GM19468 (cell line): ENCODE results near the gene WDCP.
"Not testable (repeated sequence)": the region's sequence is repeated elsewhere in the genome, so short reads cannot be mapped to it uniquely, and the experiment has no call there.

ENCODE experiments used
- ATAC-seq: cut with Tn5 transposase; IDR thresholded peaks from one replicate; pipeline ENCODE4 v1.9.1; 2021; ENCODE audit warnings: mild to moderate bottlenecking, moderate library complexity, moderate number of reproducible peaks; ENCODE audit not compliant: unreplicated experiment; ENCODE audit errors: extremely low read depth

The WDCP gene

DNA sequence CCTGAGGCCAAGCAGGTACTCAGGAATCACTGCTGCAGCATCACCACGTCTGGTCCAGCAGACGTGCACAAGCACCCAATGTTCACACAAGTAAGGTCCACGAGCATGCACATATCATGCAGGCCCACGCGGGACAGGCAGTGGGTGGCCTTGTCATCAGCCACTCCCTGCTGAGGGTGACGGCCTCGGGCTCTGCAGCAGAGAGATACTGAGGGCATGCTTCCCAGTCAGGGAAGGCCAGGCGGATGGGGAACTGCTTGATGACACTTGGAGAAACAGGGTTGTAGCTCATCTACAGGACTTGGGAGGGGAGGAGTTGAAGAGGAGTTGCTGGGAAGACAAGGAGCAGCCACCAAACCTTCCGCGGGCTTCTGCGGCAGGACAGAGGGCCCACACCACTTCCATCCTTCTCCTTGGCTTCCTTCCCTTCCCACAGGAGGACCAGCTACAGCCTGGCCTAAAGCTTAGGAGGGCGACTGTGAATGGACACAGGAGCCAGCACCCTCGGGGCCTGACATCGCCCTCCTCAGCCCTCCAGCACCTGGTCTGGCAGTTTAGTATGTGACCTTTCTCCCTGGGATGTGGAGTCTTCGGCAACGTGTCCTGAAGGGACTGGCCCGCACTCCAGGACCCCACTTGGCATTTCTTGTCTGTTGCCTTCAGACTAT is 22.1 kb downstream of the WDCP start:
- ATAC-seq, result no peak

DNA sequence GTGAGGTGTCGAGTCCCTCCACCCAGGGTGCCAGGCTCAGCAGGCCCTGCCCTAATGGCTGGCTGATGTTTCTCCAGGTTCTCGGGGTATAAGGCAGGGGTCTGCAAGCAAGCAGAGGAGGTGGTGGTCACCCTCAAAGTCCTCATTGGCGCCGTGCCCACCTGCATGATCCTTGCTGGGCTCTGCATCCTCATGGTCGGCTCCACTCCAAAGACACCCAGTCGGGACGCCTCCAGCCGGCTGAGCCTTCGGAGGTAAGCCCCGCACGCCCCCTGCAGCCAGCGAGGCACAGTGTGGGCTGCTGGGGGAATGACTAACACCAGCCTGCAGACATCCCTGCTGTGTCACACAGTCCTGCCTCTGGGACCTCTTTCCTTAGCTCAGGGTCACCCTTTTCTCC is 23.2 kb downstream of the WDCP start:
- ATAC-seq, result no peak

DNA sequence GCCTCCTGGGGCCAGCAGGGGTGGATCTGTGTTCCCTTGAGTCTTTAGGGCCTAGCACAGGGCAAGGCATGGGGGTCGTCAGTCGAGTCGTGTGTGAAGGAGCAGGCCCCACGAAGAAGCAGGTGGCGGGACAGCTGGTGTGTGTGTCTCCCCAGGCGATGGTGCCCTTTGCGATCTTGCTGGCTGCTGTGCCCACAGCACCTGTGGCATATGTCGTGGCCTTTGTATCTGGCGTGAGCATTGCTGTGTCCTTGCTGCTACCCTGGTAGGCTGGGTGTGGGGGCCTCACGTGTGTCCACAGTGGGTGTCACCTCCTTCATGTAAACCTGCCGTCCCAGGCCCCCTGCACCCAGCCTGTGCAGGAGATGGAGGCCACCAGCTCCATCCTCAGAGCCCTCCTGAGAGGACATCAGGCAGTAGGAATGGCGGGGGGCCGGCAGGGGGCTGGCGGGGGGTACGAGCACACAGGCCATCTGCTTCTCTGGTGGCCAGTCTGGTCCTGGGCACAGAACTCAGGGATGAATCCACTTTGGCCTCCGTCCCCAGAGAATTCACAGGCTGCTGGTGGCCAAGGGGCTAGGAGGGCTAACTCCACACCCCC is 24.1 kb downstream of the WDCP start:
- ATAC-seq, result no peak

DNA sequence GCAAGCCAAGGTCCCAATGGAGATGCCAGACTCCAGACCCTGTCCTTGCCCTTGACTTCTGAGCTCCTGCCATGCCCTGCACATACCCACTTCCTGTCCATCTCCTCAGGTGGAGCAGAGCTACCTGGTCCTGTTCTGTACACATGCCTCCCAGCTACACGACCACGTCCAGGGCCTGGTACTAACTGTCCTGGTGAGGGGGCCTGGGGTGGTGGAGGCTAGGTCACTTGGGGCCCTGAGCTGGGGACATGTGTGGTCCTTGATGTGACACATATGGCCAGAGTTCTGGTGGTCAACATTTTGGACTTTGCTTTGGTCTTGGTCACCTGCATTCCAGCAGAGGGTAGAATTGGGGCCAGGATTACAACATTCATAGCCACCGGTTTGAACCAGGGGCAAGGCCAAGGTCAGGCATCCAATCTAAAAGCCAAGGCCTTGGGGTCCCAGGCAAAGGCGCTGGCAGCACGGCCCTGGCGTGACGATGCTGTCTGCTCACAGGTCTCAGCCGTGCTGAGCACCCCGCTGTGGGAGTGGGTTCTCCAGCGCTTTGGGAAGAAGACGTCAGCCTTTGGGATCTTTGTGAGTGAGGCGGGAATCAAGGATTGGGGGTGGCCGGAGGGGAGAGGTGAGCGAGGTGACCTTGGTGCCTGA is 24.7 kb downstream of the WDCP start:
- no peak for ATAC-seq

DNA sequence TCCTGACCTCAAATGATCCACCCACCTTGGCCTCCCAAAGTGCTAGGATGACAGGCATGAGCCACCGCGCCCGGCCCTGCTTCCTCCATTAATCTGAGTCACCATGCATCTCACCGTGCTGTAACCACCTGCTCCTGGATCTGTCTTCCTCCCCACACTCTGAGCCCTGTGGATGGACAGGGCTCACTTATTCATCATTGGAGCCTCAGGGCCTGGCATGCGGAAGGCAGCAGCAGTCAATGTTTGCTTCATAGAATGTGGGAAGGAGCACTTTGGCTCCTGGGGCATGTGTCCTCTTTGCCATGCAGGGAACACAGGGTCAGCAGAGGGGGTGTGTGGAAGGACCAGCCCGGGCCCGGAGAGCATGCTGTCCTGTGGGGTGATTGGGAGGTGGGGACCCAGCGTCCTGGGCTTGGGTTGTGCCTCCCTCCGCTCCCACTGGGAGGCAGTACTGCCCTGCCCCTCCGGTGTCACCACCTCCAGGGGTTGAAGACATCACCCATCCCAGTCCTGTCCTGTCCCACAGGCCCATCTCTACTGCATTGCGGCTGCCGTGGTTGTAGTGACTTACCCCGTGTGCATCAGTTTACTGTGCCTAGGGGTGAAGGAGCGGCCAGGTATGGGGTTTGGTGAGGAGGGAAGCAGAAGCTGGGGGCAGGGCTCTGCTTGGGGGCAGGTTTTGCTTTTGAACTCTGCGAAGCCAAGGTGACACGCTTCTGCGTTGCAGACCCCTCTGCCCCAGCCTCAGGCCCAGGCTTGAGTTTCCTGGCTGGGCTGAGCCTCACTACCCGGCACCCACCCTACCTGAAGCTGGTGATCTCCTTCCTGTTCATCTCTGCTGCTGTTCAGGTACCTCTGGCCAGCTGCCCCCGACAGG is 25.8 kb downstream of the WDCP start:
- no peak for ATAC-seq

DNA sequence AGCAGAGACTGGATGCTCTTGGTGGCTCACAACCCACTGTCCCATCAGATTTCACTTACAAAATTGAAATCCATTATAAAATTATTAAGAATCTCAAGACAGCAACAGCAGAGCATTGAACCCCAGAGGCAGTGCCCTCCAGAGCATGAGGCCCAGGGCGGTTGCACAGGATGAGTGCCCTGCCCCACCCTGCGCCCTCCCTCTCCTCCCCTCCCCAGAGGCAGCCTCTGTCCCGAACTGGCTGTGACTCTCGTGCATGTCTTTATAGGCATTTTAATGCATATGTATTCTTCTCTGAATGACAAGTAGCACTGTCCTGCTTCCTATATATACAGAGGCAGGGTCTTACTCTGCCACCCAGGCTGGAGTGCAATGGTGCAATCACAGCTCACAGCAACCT is 26.9 kb downstream of the WDCP start:
- no peak for ATAC-seq

DNA sequence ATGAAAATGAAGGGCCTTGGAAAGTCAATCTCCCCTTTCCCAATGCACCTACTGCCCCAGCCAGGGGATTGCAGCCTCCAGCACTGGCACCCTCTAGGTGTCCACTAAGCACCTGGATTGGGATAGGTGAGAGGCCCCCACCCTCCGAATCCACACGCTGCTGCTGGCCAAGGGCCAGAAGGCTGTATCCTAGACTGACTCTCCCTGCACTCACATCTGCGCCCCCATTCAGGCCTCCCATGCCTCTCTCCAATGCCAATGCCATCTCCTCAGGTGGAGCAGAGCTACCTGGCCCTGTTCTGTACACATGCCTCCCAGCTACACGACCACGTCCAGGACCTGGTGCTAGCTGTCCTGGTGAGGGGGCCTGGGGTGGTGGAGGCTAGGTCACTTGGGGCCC is 27.5 kb downstream of the WDCP start:
- no peak for ATAC-seq

DNA sequence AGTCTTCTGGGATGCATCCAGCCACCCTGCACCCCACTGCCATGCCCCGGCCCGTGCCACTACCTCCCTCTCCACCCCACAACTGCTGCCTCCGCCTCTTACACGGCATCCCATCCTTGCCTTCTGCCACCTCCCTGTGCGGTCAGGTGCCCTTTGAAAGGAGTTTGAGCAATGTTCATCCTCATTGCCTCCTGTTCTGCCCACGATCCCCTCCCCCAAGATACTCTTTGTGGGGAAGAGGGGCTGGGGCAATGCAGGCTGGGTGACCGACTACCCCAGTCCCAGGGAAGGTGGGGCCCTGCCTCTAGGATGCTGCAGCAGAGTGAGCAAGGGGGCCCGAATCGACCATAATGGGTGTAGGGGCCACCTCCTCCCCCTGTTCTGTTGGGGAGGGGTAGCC is 28.9 kb downstream of the WDCP start:
- ATAC-seq, result no peak

DNA sequence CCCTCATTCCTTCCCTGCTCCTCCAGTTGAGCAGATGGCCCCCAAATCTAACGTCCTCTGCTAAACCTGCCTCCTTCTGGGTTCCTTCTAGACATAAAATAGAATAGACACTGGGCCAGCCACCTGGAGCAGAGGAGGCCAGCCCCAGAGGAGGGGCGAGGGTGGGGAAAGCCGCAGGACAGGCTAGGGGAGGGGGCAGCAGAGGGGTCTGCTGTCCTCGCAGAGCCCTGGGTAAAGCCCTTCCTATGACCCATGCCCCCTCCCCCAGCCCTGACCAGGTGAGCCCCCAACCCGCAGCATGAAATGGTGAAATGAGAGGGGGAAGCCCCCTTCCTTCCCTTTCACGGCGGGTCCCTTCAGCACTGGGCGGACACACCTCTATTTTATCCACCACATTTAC is 29.5 kb downstream of the WDCP start:
- no peak for ATAC-seq

DNA sequence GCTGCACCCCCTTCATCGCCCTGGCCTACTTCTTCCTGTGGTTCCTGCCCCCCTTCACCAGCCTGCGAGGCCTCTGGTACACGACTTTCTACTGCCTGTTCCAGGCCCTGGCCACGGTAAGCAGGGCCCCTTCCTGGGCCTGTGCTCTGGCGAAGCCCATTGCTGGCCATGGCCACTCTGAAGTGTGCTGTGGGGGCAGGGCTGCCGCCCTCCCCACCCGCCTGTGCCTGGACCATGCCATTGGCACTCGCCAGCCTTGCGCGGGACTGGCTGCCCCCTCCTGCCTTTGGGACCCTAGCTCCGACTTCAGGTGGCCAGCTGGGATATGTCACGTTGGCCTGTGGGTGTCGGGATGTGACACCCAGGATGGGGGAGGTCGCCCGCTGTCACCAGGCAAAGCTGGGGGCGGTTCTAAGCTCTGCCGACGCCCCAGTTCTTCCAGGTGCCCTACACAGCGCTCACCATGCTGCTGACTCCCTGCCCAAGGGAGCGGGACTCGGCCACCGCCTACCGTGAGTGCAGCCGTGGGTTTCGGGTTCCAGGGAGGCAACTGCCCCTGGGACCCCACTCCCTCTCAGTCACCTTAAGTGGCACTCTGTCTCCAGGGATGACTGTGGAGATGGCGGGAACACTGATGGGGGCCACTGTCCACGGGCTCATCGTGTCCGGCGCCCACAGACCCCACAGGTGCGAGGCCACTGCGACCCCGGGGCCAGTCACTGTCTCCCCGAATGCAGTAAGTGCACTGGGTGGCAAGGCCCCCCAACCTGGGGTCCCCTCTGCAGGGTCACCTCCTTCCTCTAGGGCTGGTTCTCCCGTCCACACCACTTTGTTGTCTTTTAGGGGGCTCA is 30.1 kb downstream of the WDCP start:
- no peak for ATAC-seq

DNA sequence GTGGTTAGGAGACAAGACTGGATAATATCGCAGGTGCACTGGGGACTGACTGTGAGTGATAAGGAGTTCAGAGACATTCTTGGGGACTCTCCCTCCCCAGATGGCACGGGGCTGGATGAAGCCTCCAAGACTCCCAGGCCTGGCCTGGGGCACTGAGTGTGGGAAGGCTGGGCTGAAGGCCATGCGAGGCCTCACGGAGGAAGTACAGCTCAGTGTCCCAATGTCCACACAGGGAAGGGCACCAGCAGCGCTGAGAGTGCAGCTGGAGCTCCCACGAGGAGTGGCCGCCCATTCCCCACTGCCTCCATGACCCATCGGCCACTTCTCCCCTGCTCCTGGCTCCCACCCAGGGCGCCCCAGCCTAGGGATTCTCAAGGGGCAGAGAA is 30.8 kb downstream of the WDCP start:
- no peak for ATAC-seq

DNA sequence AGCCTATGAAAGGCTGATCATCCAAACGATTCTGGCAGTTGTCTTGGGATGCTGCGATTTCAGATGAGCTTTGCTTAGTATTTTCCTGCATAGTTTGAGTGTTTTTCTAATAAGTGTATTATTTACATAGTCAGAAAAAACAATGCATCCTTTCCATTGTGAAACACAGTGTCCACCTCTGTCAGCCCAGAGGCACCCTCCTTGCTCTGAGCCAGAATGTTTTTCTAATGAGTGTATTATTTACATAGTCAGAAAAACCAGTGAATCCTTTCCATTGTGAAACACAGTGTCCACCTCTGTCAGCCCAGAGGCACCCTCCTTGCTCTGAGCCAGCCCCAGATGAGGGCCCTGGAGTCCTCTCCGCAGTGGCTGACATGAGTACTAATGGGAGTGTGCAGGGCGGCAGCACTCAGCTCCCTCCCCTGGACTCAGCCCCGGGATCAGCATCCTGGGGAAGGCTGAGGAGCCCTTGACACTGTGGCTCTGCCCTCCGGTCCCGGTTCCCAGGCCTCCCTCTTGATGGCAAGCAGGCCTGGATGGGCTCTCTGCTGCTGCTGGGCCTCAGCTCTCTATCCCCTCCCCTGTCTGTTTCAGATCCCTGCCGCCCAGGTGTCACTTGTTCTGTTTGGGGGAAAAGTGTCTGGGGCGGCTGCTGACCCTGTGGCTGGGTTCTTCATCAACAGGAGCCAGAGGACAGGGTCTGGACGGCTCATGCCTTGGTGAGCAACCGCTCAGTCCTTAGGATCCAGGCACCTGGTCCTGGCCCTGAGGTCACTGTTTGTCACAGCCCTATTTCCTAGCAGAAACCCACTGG is 31.4 kb downstream of the WDCP start:
- ATAC-seq, result no peak

DNA sequence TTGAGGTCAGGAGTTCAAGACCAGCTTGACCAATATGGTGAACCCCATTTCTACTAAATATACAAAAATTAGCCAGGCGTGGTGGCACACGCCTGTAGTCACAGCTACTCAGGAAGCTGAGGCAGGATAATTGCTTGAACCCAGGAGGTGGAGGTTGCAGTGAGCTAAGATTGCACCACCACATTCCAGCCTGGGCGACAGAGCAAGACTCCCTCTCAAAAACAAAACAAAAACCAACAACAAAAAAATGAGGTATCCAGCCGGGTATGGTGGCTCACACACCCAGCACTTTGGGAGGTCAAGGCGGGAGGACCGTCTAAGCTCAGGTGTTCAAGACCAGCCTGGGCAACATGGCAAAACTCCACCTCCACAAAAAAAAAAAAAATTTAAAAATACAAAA is 32.3 kb downstream of the WDCP start:
- ATAC-seq, result not testable (repeated sequence)

DNA sequence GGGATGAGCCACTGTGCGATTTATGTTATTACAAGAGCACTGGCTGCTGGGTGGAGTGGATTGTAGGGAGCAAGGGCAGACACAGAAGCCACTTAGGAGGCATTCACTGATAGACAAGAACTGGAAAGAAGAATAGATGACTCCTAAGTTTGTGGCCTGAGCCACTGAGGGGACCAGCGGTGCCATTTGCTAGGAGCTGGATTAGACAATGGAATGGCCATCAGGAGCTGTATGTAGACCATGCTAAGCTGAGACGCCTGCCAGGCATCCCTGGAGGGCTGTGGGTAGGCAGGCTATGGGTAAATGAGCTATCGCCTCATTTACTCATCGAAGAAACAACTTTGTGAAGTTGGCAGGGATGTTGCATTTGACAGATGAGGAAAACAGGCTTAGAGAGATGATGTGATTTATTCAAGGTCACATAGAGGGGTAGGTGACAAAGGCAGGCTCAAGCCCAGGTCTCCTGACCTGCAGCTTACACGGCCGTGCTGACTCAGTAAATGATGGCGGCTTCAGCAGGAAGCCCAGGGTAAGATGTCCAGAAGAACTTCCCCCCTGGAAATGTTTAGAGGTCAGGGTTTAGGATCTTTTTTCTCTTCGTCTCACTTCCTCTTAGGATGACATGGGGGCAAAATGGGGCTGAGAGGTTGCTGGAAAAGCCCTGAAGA is 34.5 kb downstream of the WDCP start:
- ATAC-seq, result no peak

DNA sequence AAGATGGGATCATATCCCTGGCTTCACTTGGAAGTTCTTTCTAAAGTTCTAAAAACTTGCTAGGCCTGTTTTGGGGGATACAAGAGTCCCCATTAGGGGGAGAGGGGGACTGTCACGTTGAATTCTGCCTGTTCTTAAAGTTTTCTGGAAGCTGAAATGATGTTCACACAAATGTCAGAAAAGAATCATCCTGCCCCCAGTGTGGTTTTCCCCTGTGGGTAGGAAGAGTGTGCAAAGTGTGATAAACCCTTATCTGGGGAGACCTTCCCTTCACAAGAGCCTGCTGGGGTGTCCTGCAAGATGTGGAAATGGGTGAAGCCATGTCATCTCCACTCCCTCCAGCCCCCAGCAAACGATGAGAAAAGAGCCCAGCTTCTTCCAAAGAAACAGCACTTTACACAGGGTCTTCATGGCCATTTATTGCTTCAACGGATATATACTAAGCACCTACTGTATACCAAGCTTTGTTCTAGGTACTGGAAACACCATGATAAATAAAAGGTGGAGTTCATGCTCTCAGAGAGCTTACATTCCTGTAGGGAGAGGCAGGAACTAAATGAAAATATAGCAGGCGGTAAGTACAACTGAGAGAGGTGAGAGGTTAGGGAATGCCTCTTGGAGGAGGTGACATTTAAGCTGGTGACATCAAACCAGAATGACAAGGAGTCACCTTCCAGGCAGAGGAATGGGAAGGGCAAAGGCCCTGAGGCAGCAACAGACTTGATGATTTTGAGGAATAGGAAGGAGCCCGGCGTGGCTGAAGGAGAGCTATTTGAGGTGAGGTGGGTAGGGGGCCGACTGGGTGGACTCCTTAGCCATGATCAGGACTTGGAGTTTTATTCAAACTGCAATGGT is 35.7 kb downstream of the WDCP start:
- ATAC-seq, result no peak

DNA sequence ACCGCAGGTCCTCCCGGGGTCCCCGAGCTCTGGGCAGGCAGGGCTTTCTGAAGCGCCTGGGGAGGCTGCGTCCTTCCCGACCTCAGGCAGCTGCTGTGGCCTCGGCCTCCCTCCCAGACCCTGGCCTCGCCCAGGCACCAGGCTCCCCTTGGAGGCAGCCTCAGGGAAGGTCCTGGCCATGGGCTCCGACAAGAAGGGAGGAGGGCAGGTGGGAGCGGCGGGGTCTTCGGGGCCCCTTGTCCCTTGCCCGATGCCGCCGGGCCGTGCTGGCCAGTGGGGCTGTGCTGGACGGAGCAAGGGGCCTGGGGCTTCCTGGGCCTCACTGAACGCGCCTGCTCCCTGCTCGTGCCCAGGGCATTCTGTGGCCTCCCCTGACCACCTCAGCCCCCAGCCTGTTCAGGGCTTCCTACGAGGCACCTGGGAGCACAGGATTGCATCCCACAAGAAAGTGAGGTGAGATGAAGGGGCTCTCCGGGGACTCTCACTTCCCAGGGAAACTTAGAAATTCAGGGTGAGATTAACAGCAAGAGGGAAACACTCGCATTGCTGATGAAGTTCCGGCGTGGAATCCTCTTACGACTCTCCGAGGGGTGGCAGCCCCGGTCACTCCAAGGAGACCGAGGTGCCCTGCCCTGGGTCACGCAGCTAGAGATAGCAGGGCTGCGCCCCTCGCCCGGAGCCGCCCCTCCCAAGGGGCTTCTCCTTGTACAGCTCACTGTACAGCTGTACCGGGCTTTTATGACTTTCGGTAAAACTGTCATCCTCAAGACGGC is 36.5 kb downstream of the WDCP start:
- no peak for ATAC-seq
